Measurements from ENCODE around the gene DBF4B. TPM values are rescaled to one million over a fixed set of nuclear protein-coding genes. Genes with fewer than 3 reads are reported as not detected.

DBF4B gene
- total RNA-seq, 1 experiment from 2014 or later: 26.1 TPM

- TF ChIP-seq POLR2AphosphoS5 (IDR thresholded peaks at IDR 0.05; ENCODE audit: low read depth, low read length) (0 out of 2 replicates have a peak, but pooled peaks have one; percentile 27), ZFX (IDR thresholded peaks at IDR 0.05) (0 out of 2 replicates have a peak, but pooled peaks have one; percentile 20), ZBTB33 (IDR thresholded peaks at IDR 0.05; ENCODE audit: extremely low read depth, insufficient replicate concordance, low read length) (no peak)
- Histone ChIP-seq H3K27ac (ENCODE audit: low read depth, low read length) (peak overlapping the region; percentile 30; the same call in 1 of the 2 replicates), H4K20me1 (ENCODE audit: insufficient read depth) (no peaks in the 10 kb centered on the region), H3K9ac (ENCODE audit: low read length) (peak overlapping the region; percentile 59), H3K27me3 (ENCODE audit: insufficient read depth, low read length) (no peaks in the 10 kb centered on the region), H3K9me3 (ENCODE audit: control insufficient read depth in 1 of 2, insufficient read depth in 1 of 2, low read depth in 1 of 2, low read length in 2 of 2) (no peaks in the 10 kb centered on the region), H3K4me2 (ENCODE audit: low read length) (peak overlapping the region; percentile 96), H3K4me3 (replicated peaks in 1 of 2; ENCODE audit: low read depth in 1 of 2, low read length in 2 of 2) (peak overlapping the region; percentile 62 to 67), H2AFZ (ENCODE audit: low read depth, low read length, poor library complexity, severe bottlenecking) (no peak overlapping the region), H3K79me2 (ENCODE audit: insufficient read depth, low read length) (no peaks in the 10 kb centered on the region), H3K9me2 (ENCODE audit: insufficient read depth) (no peaks in the 10 kb centered on the region), H3K36me3 (ENCODE audit: control insufficient read depth in 1 of 2, insufficient read depth in 2 of 2, low read length in 2 of 2) (no peaks in the 10 kb centered on the region), H3K4me1 (ENCODE audit: control insufficient read depth in 1 of 2, insufficient read depth in 2 of 2, low read length in 2 of 2) (peaks cover 3 to 34% of the 10 kb centered on the region in 2 experiments; a peak in 3 of 4 replicates)
- CTCF ChIA-PET: interaction anchor here (0.8 to 5.3 kb wide), 21 partner anchors 8 to 359 kb away, joined by 3 to 52 read pairs (median 5); partner anchors contain the start of gene ACBD4
- intact Hi-C loops (cut with micrococcal nuclease): loop anchor here (1.0 to 10.0 kb wide), 5 partner anchors 57 to 359 kb away; partner anchors contain the start of genes ACBD4 and PLCD3
- no TSS peak for BruUV-seq (replicated peaks)
- RAD21 ChIA-PET (ENCODE audit: low non-redundant PET in 1 of 2, low total read pairs in 2 of 2, uncharacterized antibody in 2 of 2, unreplicated experiment in 2 of 2): interaction anchor here (0.6 to 1.4 kb wide), 4 partner anchors 8 to 135 kb away, joined by 3 to 6 read pairs (median 4); no protein-coding TSS in a partner anchor
- ATAC-seq (peak; percentile 29), DNase-seq (ENCODE audit: low read depth, low spot score) (no peak)
- POLR2A ChIA-PET: interaction anchor here (0.6 to 1.0 kb wide), 3 partner anchors 87 to 285 kb away, joined by 3 to 5 read pairs (median 4); partner anchors contain the start of gene NMT1
Observed at GRCh38 chr17:44775838-44776621, 67.6 kb downstream of the DBF4B start.
